GM12878 (cell line): ENCODE data around the gene DCAF11. TPM values are rescaled to one million over a fixed set of nuclear protein-coding genes. Genes with fewer than 3 reads are reported as not detected.

Experiments used
- ATAC-seq: fragments of 200-7000 bp; cut with Tn5 transposase; 3 replicates; pipeline ENCODE4 v1.9.1; 2020; ENCODE audit warnings: mild to moderate bottlenecking, moderate library complexity
- BruUV-seq: library from RNA; stranded (reverse); fragments of 400-500 nt; replicated peaks from 2 replicates; lab custom pipeline; 2021; lab: Mats Ljungman, UMichigan
- CTCF ChIA-PET: fragments of 300-600 bp; sonication (Branson Sonifier 250); formaldehyde crosslinking; extraction: SDS; loops from one replicate; lab custom pipeline; 2021; ENCODE audit warnings: inconsistent platforms; lab: Yijun Ruan, JAX
- POLR2A ChIA-PET: fragments of 350-600 bp; formaldehyde crosslinking; extraction: SDS; loops from one replicate; lab custom pipeline; 2021; ENCODE audit warnings: inconsistent platforms; lab: Charles Lee
- RAD21 ChIA-PET: fragments of 300-600 bp; sonication (Branson Sonifier 250); formaldehyde crosslinking; loops from one replicate; lab custom pipeline; 2023; ENCODE audit warnings: antibody characterized with exemption; ENCODE audit not compliant: unreplicated experiment; lab: Charles Lee
- SMC1A ChIA-PET: fragments of 300-600 bp; sonication (Branson Sonifier 250); formaldehyde crosslinking; loops from one replicate; lab custom pipeline; 2023; ENCODE audit not compliant: unreplicated experiment, uncharacterized antibody; lab: Charles Lee
- DNase-seq: peaks from one replicate; pipeline ENCODE4 v3.0.0-alpha.2; 2011; ENCODE audit warnings: low read depth, low spot score
- FAIRE-seq: peaks from 3 replicates; lab custom pipeline; 2011; peaks lifted over from hg19 to GRCh38; lab: Jason Lieb, UNC
- H2AFZ ChIP-seq: 2 replicates; pipeline ENCODE4 v1.6.0; 2011; ENCODE audit warnings: low read depth, low read length, control low read depth; ENCODE audit not compliant: control insufficient read depth
- H3K27ac ChIP-seq: 2 replicates; pipeline ENCODE4 v1.5.1; 2011; ENCODE audit warnings: control low read depth; ENCODE audit not compliant: control insufficient read depth, insufficient read depth
- H3K27me3 ChIP-seq, 2 experiments: replicated peaks in 1 of 2; 2 replicates each; pipeline versions ENCODE4 v1.6.0 to v1.6.1; 2011; ENCODE audit warnings: low read length in 1 of 2; ENCODE audit not compliant: control insufficient read depth in 2 of 2, insufficient read depth in 2 of 2
- H3K36me3 ChIP-seq, 2 experiments: 2 replicates each; pipeline ENCODE4 v1.5.1; 2011; ENCODE audit warnings: low read length in 1 of 2; ENCODE audit not compliant: control insufficient read depth in 2 of 2, insufficient read depth in 2 of 2
- H3K4me1 ChIP-seq: 2 replicates; pipeline ENCODE4 v1.6.1; 2011; ENCODE audit warnings: mild to moderate bottlenecking, low read length, moderate library complexity, mixed read lengths; ENCODE audit not compliant: control insufficient read depth, insufficient read depth
- H3K4me2 ChIP-seq: 2 replicates; pipeline ENCODE4 v1.6.0; 2011; ENCODE audit warnings: control low read depth; ENCODE audit not compliant: control insufficient read depth, insufficient read depth
- H3K4me3 ChIP-seq: fragments of 200-600 bp; sonication (generic); 2 replicates; pipeline ENCODE4 v1.5.1; 2016
- H3K79me2 ChIP-seq: 2 replicates; pipeline ENCODE4 v1.6.0; 2011; ENCODE audit warnings: low read length; ENCODE audit not compliant: control insufficient read depth, insufficient read depth
- H3K9ac ChIP-seq: 2 replicates; pipeline ENCODE4 v1.8.0; 2011; ENCODE audit warnings: low read length, control low read depth, mixed read lengths; ENCODE audit not compliant: control insufficient read depth, insufficient read depth
- H3K9me3 ChIP-seq: replicated peaks from 3 replicates; pipeline ENCODE4 v1.5.1; 2011; ENCODE audit warnings: mild to moderate bottlenecking, low read length; ENCODE audit not compliant: control insufficient read depth, insufficient read depth
- H4K20me1 ChIP-seq: 2 replicates; pipeline ENCODE4 v1.6.0; 2011; ENCODE audit not compliant: control insufficient read depth, insufficient read depth
- BCL11A ChIP-seq: IDR thresholded peaks from 2 replicates; pipeline ENCODE4 v1.6.1; 2011; ENCODE audit warnings: low read depth, low read length
- CHD1 ChIP-seq: IDR thresholded peaks from 2 replicates; pipeline ENCODE4 v1.6.1; 2012; ENCODE audit warnings: low read depth, low read length, improper control_type of control experiment
- ESRRA ChIP-seq: IDR thresholded peaks from 2 replicates; pipeline ENCODE4 v1.6.1; 2012; ENCODE audit warnings: mild to moderate bottlenecking, low read length, improper control_type of control experiment
- ETV6 ChIP-seq, 2 experiments: fragments of 450-650 bp in 1 of 2; IDR thresholded peaks in 1 of 2; conservative IDR thresholded peaks in 1 of 2; 2 replicates each; pipeline ENCODE4 v1.6.1; 2014; ENCODE audit warnings: antibody characterized with exemption in 1 of 2, borderline replicate concordance in 1 of 2, low read depth in 1 of 2, mild to moderate bottlenecking in 1 of 2, moderate library complexity in 1 of 2
- JUND ChIP-seq: IDR thresholded peaks from 2 replicates; pipeline ENCODE4 v1.6.1; 2012; ENCODE audit warnings: low read depth, mild to moderate bottlenecking, low read length, improper control_type of control experiment, moderate library complexity
- MTA2 ChIP-seq: fragments of 450-650 bp; IDR thresholded peaks from 2 replicates; pipeline ENCODE4 v1.6.1; 2016; ENCODE audit warnings: low read depth, mild to moderate bottlenecking, moderate library complexity
- POLR2A ChIP-seq: IDR thresholded peaks from 2 replicates; pipeline ENCODE4 v1.6.1; 2011; ENCODE audit warnings: low read depth, mild to moderate bottlenecking, low read length
- STAT1 ChIP-seq: fragments of 450-650 bp; conservative IDR thresholded peaks from 2 replicates; pipeline ENCODE4 v1.6.1; 2014; ENCODE audit warnings: antibody characterized with exemption, mild to moderate bottlenecking
- SUZ12 ChIP-seq: fragments of 200-600 bp; sonication (generic); IDR thresholded peaks from one replicate; pipeline ENCODE4 v1.6.1; 2018; ENCODE audit warnings: antibody characterized with exemption, mild to moderate bottlenecking; ENCODE audit not compliant: unreplicated experiment
- TCF3 ChIP-seq: IDR thresholded peaks from 2 replicates; pipeline ENCODE4 v1.6.1; 2012; ENCODE audit warnings: low read depth, mild to moderate bottlenecking, low read length, borderline replicate concordance; ENCODE audit not compliant: insufficient read depth
- ZBED1 ChIP-seq: IDR thresholded peaks from 2 replicates; pipeline ENCODE4 v1.6.1; 2016; ENCODE audit warnings: borderline replicate concordance
- ZBTB40 ChIP-seq: fragments of 450-650 bp; IDR thresholded peaks from 2 replicates; pipeline ENCODE4 v1.6.1; 2016; ENCODE audit warnings: mild to moderate bottlenecking, moderate library complexity, borderline replicate concordance
- ZNF274 ChIP-seq: IDR thresholded peaks from one replicate; pipeline ENCODE4 v1.8.0; 2011; ENCODE audit not compliant: insufficient read length, insufficient read depth
- WGBS: methylation state at CpG from one replicate; pipeline ENCODE4 v1.1.6; 2016; ENCODE audit warnings: low lambda C conversion rate; ENCODE audit not compliant: insufficient replicate concordance, insufficient coverage; ENCODE audit errors: missing lambda C conversion rate; 5-methylcytosine and 5-hydroxymethylcytosine counted together
- in situ Hi-C: fragments of 300-500 bp; cut with MboI; formaldehyde crosslinking; loops from 9 replicates; pipeline ENCODE4 v1.14.3; 2018; ENCODE audit warnings: mixed read lengths
- intact Hi-C: fragments of 100-400 bp; cut with micrococcal nuclease; formaldehyde crosslinking; loops from one replicate; pipeline ENCODE4 v1.14.2; 2022; ENCODE audit not compliant: unreplicated experiment
- polyA plus RNA-seq, 11 experiments: library from polyadenylated mRNA; depleted of rRNA in 4 of 11; unstranded in 6 of 11; stranded (reverse) in 5 of 11; fragments of >200 nt; fragmentation: Nextera tagmentation in 4 of 11; fragmentation: Illumina TruSeq in 1 of 11; extraction: Ambion mirVana in 4 of 11; extraction: Trizol in 1 of 11; gene quantifications; 1 replicate in 1 of 11; 2 replicates in 10 of 11; pipeline versions ENCODE4 v1.2.1 to v1.2.3, GENCODE V29; 2011 to 2016; ENCODE audit warnings: inconsistent platforms in 2 of 11, missing spikeins in 2 of 11, low read depth in 1 of 11
- total RNA-seq, 4 experiments: library from RNA; depleted of rRNA in 3 of 4; stranded (reverse); fragments of >200 nt in 3 of 4; fragmentation: Illumina TruSeq in 1 of 4; extraction: Trizol in 1 of 4; gene quantifications; 2 replicates each; pipeline versions ENCODE4 v1.2.1 to v1.2.3, GENCODE V29; 2013 to 2021

DCAF11 gene
- total and polyA plus RNA-seq, 10 of the 15 experiments (the other 5 are each of a cell fraction or from before 2014, with no cell fraction given): 13.4 to 91.2 (median 68.7) TPM

GRCh38 chr14:24084440-24084839 lies 30.1 kb upstream of the DCAF11 start:
- no peak for FAIRE-seq

More at GRCh38 chr14:24084440-24084839, 30.1 kb upstream of the DCAF11 start:
- ChIA-PET CTCF (interaction anchor here (1.1 to 3.2 kb wide), 3 partner anchors 18 to 27 kb away, joined by 4 to 17 read pairs (median 5); no protein-coding TSS in a partner anchor), SMC1A (interaction anchor here (1.5 to 2.6 kb wide), 3 partner anchors 24 to 26 kb away, joined by 3 to 8 read pairs (median 4); no protein-coding TSS in a partner anchor), POLR2A (interaction anchor here (0.8 kb wide), 1 partner anchor 24 kb away, joined by 3 read pairs; no protein-coding TSS in a partner anchor), RAD21 (interaction anchor here (0.9 kb wide), 1 partner anchor 9 kb away, joined by 3 read pairs; no protein-coding TSS in a partner anchor)
- H3K4me2 ChIP-seq: no peak overlapping the region
- peaks cover 13% of the 10 kb centered on the region for H3K4me1 ChIP-seq
- no TSS peak for BruUV-seq
- intact Hi-C loops: no loop called here
- H3K27me3 ChIP-seq: no peaks in the 10 kb centered on the region
- H3K9ac ChIP-seq: no peak overlapping the region
- no peaks in the 10 kb centered on the region for H3K36me3 ChIP-seq
- no peaks in the 10 kb centered on the region for H4K20me1 ChIP-seq
- TF ChIP-seq ETV6 (conservative IDR thresholded peaks at IDR 0.05 in 1 of 2, IDR thresholded peaks at IDR 0.05 in 1 of 2; ENCODE audit: borderline replicate concordance in 1 of 2, low read depth in 1 of 2): no peak
- no peak for TF ChIP-seq ESRRA
- TF ChIP-seq ZBTB40: no peak
- no peak for TF ChIP-seq STAT1
- no peak for TF ChIP-seq JUND
- no peak for TF ChIP-seq CHD1
- no peak for TF ChIP-seq TCF3
- no peak for TF ChIP-seq SUZ12
- TF ChIP-seq POLR2A: no peak
- no peak for TF ChIP-seq ZBED1
- no peak for TF ChIP-seq BCL11A
- TF ChIP-seq ZNF274: no peak
- TF ChIP-seq MTA2: no peak
- in situ Hi-C loops: no loop called here
- no peaks in the 10 kb centered on the region for H3K9me3 ChIP-seq
- H3K27ac ChIP-seq: no peak overlapping the region
- no peak overlapping the region for H2AFZ ChIP-seq
- DNase-seq (no peak), ATAC-seq (no peak)
- WGBS: 68% methylated on average over 2 of the region's 2 CpGs
- no peaks in the 10 kb centered on the region for H3K79me2 ChIP-seq
- no peak overlapping the region for H3K4me3 ChIP-seq
